ENCODE results near the gene TFCP2L1.
"Not testable (repeated sequence)": the region's sequence is repeated elsewhere in the genome, so short reads cannot be mapped to it uniquely, and the experiment has no call there.

Gene TFCP2L1

GRCh38 chr2:121242175-121242875 lies 42.7 kb downstream of the TFCP2L1 start:
- DNase-seq (ENCODE audit: low spot score): no peak

GRCh38 chr2:121241466-121241865 lies 43.5 kb downstream of the TFCP2L1 start:
- DNase-seq (ENCODE audit: low spot score): no peak

- DNase-seq (ENCODE audit: low spot score): no peak
Observed at GRCh38 chr2:121240436-121240835, 44.6 kb downstream of the TFCP2L1 start.

GRCh38 chr2:121239969-121240368 lies 45.0 kb downstream of the TFCP2L1 start:
- DNase-seq (ENCODE audit: low spot score): no peak

- DNase-seq (ENCODE audit: low spot score): no peak
Observed at GRCh38 chr2:121239471-121239870, 45.5 kb downstream of the TFCP2L1 start.

GRCh38 chr2:121238828-121239227 lies 46.2 kb downstream of the TFCP2L1 start:
- DNase-seq (ENCODE audit: low spot score): no peak

GRCh38 chr2:121237980-121238665 lies 46.9 kb downstream of the TFCP2L1 start:
- no peak for DNase-seq (ENCODE audit: low spot score)

- DNase-seq (ENCODE audit: low spot score): no peak
Observed at GRCh38 chr2:121237336-121237979, 47.5 kb downstream of the TFCP2L1 start.

- DNase-seq (ENCODE audit: low spot score): no peak
Observed at GRCh38 chr2:121236650-121237180, 48.3 kb downstream of the TFCP2L1 start.

GRCh38 chr2:121236101-121236640 lies 48.8 kb downstream of the TFCP2L1 start:
- no peak for DNase-seq (ENCODE audit: low spot score)

GRCh38 chr2:121235542-121235941 lies 49.5 kb downstream of the TFCP2L1 start:
- no peak for DNase-seq (ENCODE audit: low spot score)

- no peak for DNase-seq (ENCODE audit: low spot score)
Observed at GRCh38 chr2:121234791-121235190, 50.2 kb downstream of the TFCP2L1 start.

- no peak for DNase-seq (ENCODE audit: low spot score)
Observed at GRCh38 chr2:121234144-121234543, 50.9 kb downstream of the TFCP2L1 start.

GRCh38 chr2:121233486-121234110 lies 51.4 kb downstream of the TFCP2L1 start:
- no peak for DNase-seq (ENCODE audit: low spot score)

GRCh38 chr2:121232626-121233265 lies 52.3 kb downstream of the TFCP2L1 start:
- no peak for DNase-seq (ENCODE audit: low spot score)

GRCh38 chr2:121231385-121232000 lies 53.5 kb downstream of the TFCP2L1 start:
- no peak for DNase-seq (ENCODE audit: low spot score)

GRCh38 chr2:121228521-121228920 lies 56.5 kb downstream of the TFCP2L1 start:
- DNase-seq (ENCODE audit: low spot score): no peak

- DNase-seq (ENCODE audit: low spot score): not testable (repeated sequence)
Observed at GRCh38 chr2:121227381-121228144, 57.4 kb downstream of the TFCP2L1 start.

- not testable (repeated sequence) for DNase-seq (ENCODE audit: low spot score)
Observed at GRCh38 chr2:121225681-121226080, 59.3 kb downstream of the TFCP2L1 start.

- DNase-seq (ENCODE audit: low spot score): no peak
Observed at GRCh38 chr2:121220995-121221394, 64.0 kb downstream of the TFCP2L1 start.

Measured in D341Med (cell line).